Measurements from ENCODE around the gene RANBP10. TPM values are rescaled to one million over a fixed set of nuclear protein-coding genes. Genes with fewer than 3 reads are reported as not detected.

The RANBP10 gene
- total and polyA plus RNA-seq, 2 of the 13 experiments (the other 11 are each of a cell fraction or from before 2014, with no cell fraction given), result 9.2 to 22.7 TPM

GRCh38 chr16:67847064-67847861 is 40.9 kb upstream of the RANBP10 start, which contains the start of gene CENPT (continued):
- no peak for TF ChIP-seq ZNF407 (CRISPR knock-in tag; IDR thresholded peaks at IDR 0.05; ENCODE audit: not compliant biosample characterization)
- no peak for TF ChIP-seq PAF1 (CRISPR knock-in tag; IDR thresholded peaks at IDR 0.05)
- no peak for TF ChIP-seq NFAT5 (CRISPR knock-in tag; IDR thresholded peaks at IDR 0.05)
- TF ChIP-seq CCDC6 (CRISPR knock-in tag; IDR thresholded peaks at IDR 0.05), result no peak; the same call in 1 of the 2 replicates
- TF ChIP-seq EP300 (IDR thresholded peaks at IDR 0.05; ENCODE audit: low read depth in 2 of 2, low read length in 2 of 2), result no peak
- no peak for TF ChIP-seq EP300 (CRISPR knock-in tag; IDR thresholded peaks at IDR 0.05; ENCODE audit: borderline replicate concordance)
- no peak for TF ChIP-seq ZNF383 (CRISPR knock-in tag; IDR thresholded peaks at IDR 0.05; ENCODE audit: borderline replicate concordance)
- TF ChIP-seq HDAC6 (IDR thresholded peaks at IDR 0.05; ENCODE audit: low read depth, low read length), result no peak
- TF ChIP-seq TFE3 (CRISPR knock-in tag; IDR thresholded peaks at IDR 0.05), result peak; percentile 16; the same call in 1 of the 2 replicates
- TF ChIP-seq MYC (CRISPR knock-in tag; IDR thresholded peaks at IDR 0.05; ENCODE audit: borderline replicate concordance), result 0 out of 2 replicates have a peak, but pooled peaks have one; percentile 32
- no peak for TF ChIP-seq ZNF224 (CRISPR knock-in tag; IDR thresholded peaks at IDR 0.05)
- no peak for TF ChIP-seq ZNF263 (CRISPR knock-in tag; IDR thresholded peaks at IDR 0.05)
- no peak for TF ChIP-seq MTA1 (CRISPR knock-in tag; IDR thresholded peaks at IDR 0.05; ENCODE audit: borderline replicate concordance)

All from HepG2 (cell line).